ENCODE measurements around the gene SH3BP5. TPM values are rescaled to one million over a fixed set of nuclear protein-coding genes. Genes with fewer than 3 reads are reported as not detected.

SH3BP5 gene
- total and polyA plus RNA-seq, 2 donors (not counting 1 experiment from before 2014, with no cell fraction given): 76.6 to 92.3 TPM

DNA sequence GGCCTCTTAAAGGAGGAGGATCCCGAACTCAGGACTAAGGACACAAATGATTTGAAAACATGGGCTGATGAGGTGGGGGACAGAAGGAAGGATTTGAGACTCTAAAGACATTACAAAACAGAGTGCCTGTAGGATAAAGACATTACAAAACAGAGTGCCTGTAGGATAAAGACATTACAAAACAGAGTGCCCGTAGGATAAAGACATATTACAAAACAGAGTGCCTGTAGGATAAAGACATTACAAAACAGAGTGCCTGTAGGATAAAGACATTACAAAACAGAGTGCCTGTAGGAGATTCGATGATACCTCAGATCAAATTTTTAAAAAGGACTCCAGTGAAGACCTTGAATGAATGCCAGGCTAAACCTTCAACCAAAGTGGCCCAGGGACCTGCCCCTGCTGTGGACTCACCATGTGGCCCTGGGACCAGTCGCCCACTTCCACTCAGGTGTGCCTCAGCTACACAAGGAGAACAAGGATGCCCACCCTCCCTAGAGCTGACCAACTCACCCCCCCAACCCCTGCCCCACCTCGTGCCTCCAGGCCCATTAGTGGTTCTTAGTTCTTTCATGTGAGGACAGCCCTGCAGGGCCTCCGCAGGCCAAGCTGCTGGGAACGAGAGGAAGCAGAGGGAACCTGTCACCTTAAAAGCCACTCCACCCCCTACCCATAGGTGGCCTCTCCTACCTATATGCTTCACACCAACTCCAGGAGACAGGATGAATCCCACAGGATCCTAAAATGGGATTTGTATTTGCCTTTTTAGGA is 59.8 kb downstream of the SH3BP5 start:
- H3K27me3 ChIP-seq (replicated peaks in 1 of 4; ENCODE audit: control extremely low read depth in 1 of 4, control insufficient read depth in 3 of 4, insufficient read depth in 4 of 4, low read length in 3 of 4): no peaks in the 10 kb centered on the region
- intact Hi-C loops (cut with micrococcal nuclease): loop anchor here (1.0 kb wide), 4 partner anchors 12 to 106 kb away; partner anchors contain the start of gene SH3BP5
- TF ChIP-seq, protein P1, sequence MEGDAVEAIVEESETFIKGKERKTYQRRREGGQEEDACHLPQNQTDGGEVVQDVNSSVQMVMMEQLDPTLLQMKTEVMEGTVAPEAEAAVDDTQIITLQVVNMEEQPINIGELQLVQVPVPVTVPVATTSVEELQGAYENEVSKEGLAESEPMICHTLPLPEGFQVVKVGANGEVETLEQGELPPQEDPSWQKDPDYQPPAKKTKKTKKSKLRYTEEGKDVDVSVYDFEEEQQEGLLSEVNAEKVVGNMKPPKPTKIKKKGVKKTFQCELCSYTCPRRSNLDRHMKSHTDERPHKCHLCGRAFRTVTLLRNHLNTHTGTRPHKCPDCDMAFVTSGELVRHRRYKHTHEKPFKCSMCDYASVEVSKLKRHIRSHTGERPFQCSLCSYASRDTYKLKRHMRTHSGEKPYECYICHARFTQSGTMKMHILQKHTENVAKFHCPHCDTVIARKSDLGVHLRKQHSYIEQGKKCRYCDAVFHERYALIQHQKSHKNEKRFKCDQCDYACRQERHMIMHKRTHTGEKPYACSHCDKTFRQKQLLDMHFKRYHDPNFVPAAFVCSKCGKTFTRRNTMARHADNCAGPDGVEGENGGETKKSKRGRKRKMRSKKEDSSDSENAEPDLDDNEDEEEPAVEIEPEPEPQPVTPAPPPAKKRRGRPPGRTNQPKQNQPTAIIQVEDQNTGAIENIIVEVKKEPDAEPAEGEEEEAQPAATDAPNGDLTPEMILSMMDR (IDR thresholded peaks at IDR 0.05): no peak
- no peak for TF ChIP-seq EZH2 (IDR thresholded peaks at IDR 0.05; ENCODE audit: borderline replicate concordance, insufficient read depth, low read depth, low read length, poor library complexity, severe bottlenecking)
- H3K79me2 ChIP-seq (ENCODE audit: control insufficient read depth, insufficient read depth, low read length): peaks cover 65% of the 10 kb centered on the region
- POLR2A ChIA-PET: interaction anchor here (0.9 to 1.7 kb wide), 3 partner anchors 18 to 89 kb away, joined by 3 to 4 read pairs (median 4); no protein-coding TSS in a partner anchor
- H3K4me3 ChIP-seq (ENCODE audit: control extremely low read depth in 1 of 5, extremely low read depth in 1 of 5, insufficient read depth in 1 of 5, low read depth in 2 of 5, low read length in 4 of 5): peak overlapping the region in 1 of 5 experiments; percentile 15
- Mint-ChIP-seq H3K4me1 (peaks cover 81% of the 10 kb centered on the region), H3K27ac (peak overlapping the region; percentile 94), H3K4me3 (peak overlapping the region; percentile 82), H3K9me3 (ENCODE audit: insufficient read depth) (peaks cover 2% of the 10 kb centered on the region), H3K27me3 (no peaks in the 10 kb centered on the region)
- H3K27ac ChIP-seq (ENCODE audit: low read length in 2 of 2): peak overlapping the region; percentile 50 to 69
- peaks cover 98% of the 10 kb centered on the region for H4K20me1 ChIP-seq (ENCODE audit: control insufficient read depth, insufficient read depth, low read length, poor library complexity, severe bottlenecking)
- peaks cover 0 to 7% (median 0%) of the 10 kb centered on the region in 3 donors for H3K9me3 ChIP-seq (ENCODE audit: control extremely low read depth in 1 of 3, control insufficient read depth in 2 of 3, insufficient read depth in 1 of 3, low read length in 2 of 3)
- CTCF ChIA-PET: interaction anchor here (1.1 to 13.8 kb wide), 5 partner anchors 23 to 130 kb away, joined by 4 to 421 read pairs (median 9); partner anchors contain the start of gene SH3BP5
- ATAC-seq (ENCODE audit: low read depth) (no peak), DNase-seq (peak; percentile 46)
- H2AFZ ChIP-seq (ENCODE audit: insufficient read depth, low read depth, low read length, poor library complexity, severe bottlenecking): no peak overlapping the region
- peak overlapping the region; percentile 56 for H3K4me2 ChIP-seq (replicated peaks; ENCODE audit: low read depth, low read length, poor library complexity, severe bottlenecking)
- H3K4me1 ChIP-seq (ENCODE audit: control insufficient read depth in 2 of 2, insufficient read depth in 2 of 2, low read length in 2 of 2): peaks cover 89 to 99% of the 10 kb centered on the region in 2 donors
- no peak overlapping the region for H3K9ac ChIP-seq (ENCODE audit: low read length)
- H3K36me3 ChIP-seq (replicated peaks in 1 of 2; ENCODE audit: control extremely low read depth in 1 of 2, control insufficient read depth in 1 of 2, extremely low read depth in 1 of 2, insufficient read depth in 2 of 2, low read length in 1 of 2): peaks cover 8 to 34% of the 10 kb centered on the region in 2 experiments
- 87% methylated on average over 3 of the region's 7 CpGs for WGBS (ENCODE audit: insufficient coverage)

All from B cell (primary cell).